Measurements from ENCODE around the gene ANKRD24.
"Not testable (repeated sequence)": the region's sequence is repeated elsewhere in the genome, so short reads cannot be mapped to it uniquely, and the experiment has no call there.

Gene ANKRD24

DNA sequence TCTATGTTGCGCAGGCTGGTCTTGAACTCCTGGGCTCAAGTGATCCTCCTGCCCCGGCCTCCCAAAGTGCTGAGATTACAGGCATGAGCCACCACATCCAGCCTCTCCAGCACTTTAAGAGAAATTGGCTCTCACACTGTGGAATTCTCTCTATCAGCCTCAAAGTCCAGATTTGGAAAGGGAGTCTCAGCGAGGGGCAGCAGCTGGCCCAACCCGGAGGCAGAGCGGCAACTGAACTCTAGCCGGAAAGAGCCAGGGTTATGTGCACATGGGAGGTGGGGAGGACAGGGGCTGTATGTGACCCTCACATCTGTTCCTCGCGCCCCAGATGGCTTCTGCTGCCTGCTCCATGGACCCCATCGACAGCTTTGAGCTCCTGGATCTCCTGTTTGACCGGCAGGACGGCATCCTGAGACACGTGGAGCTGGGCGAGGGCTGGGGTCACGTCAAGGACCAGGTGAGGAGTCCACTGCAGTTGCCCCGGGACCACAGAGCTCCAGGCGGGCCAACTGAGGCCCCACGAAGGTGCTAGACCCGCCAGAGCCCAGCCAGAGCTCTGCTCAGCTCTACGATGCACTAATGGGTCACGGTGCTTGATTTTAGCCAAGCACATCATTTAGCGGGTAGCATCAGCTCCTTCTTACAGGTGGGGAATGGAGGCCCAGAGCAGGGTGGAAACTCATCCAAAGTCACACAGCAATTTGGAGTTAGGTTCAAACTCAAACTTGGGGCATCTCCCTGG, 27.7 kb upstream of the ANKRD24 start:
- no peak for DNase-seq
- Histone ChIP-seq H2AK5ac (ENCODE audit: low read length) (no peak overlapping the region), H3K27me3 (ENCODE audit: insufficient read depth, low read length) (no peaks in the 10 kb centered on the region)

DNA sequence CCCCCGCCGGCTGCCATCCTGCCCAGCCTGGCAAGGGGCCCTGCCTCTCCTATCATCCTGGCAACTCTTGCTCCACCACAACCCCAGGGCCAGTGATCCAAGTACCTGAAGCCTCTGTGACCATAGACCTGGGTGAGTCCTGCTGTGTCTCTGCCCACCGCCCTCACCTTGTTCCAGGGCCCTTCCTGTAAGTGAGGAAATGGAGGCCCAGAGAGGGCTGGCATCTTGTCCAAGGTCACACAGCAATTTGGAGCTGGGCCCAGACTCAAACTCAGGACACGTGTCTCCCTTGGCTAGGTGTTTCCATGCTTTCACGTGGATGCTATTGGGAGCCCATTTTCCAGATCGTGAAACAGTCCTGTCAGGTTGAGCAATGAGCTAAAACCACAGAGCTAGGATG, 25.3 kb upstream of the ANKRD24 start:
- H3K27ac ChIP-seq (ENCODE audit: low read depth, low read length), result no peak overlapping the region
- no peak overlapping the region for H2BK120ac ChIP-seq (ENCODE audit: insufficient read depth, low read length, poor library complexity)
- peaks cover 0 to 3% of the 10 kb centered on the region in 2 experiments for H3K4me1 ChIP-seq (ENCODE audit: control insufficient read depth in 1 of 2, insufficient read depth in 2 of 2, low read length in 2 of 2)
- no peak overlapping the region for H3K9ac ChIP-seq (ENCODE audit: low read length)
- H4K91ac ChIP-seq (ENCODE audit: low read depth, low read length), result no peak overlapping the region
- no peaks in the 10 kb centered on the region for H3K79me2 ChIP-seq (ENCODE audit: control insufficient read depth, insufficient read depth, low read length, poor library complexity)
- no peak overlapping the region for H3K18ac ChIP-seq (ENCODE audit: low read length)
- H4K12ac ChIP-seq (ENCODE audit: low read depth, low read length), result no peak overlapping the region
- DNase-seq, result no peak
- H3K4me2 ChIP-seq (ENCODE audit: low read length), result no peak overlapping the region
- H3K4ac ChIP-seq (ENCODE audit: low read depth, low read length), result no peak overlapping the region
- H2BK5ac ChIP-seq (ENCODE audit: low read depth, low read length, poor library complexity), result no peak overlapping the region
- H2AK5ac ChIP-seq (ENCODE audit: low read length), result no peak overlapping the region
- H3K27me3 ChIP-seq (ENCODE audit: insufficient read depth, low read length), result no peaks in the 10 kb centered on the region
- no peak overlapping the region for H3K14ac ChIP-seq (ENCODE audit: low read length)
- no peak overlapping the region for H2BK12ac ChIP-seq (ENCODE audit: low read length)
- H4K8ac ChIP-seq (ENCODE audit: low read depth, low read length), result no peak overlapping the region
- no peak overlapping the region for H3K23ac ChIP-seq (ENCODE audit: low read length)
- H3K4me3 ChIP-seq (ENCODE audit: low read depth, low read length), result no peak overlapping the region
- no peaks in the 10 kb centered on the region for H3K36me3 ChIP-seq (ENCODE audit: control insufficient read depth in 1 of 2, insufficient read depth in 2 of 2, low read length in 2 of 2)
- H3K79me1 ChIP-seq (ENCODE audit: low read length), result no peaks in the 10 kb centered on the region
- no peak overlapping the region for H2AFZ ChIP-seq (ENCODE audit: insufficient read depth, low read length, poor library complexity)
- no peaks in the 10 kb centered on the region for H3K9me3 ChIP-seq (ENCODE audit: insufficient read depth, low read depth, low read length)
- WGBS (ENCODE audit: extremely low coverage, insufficient coverage, insufficient read length), result no CpG with 5 or more reads among the region's 6 CpGs

More for the DNA sequence above, 27.7 kb upstream of the ANKRD24 start:
- H3K4me2 ChIP-seq (ENCODE audit: low read length), result no peak overlapping the region
- no peaks in the 10 kb centered on the region for H3K79me1 ChIP-seq (ENCODE audit: low read length)
- H3K36me3 ChIP-seq (ENCODE audit: control insufficient read depth in 1 of 2, insufficient read depth in 2 of 2, low read length in 2 of 2), result no peaks in the 10 kb centered on the region
- H2BK5ac ChIP-seq (ENCODE audit: low read depth, low read length, poor library complexity), result no peak overlapping the region
- H3K9ac ChIP-seq (ENCODE audit: low read length), result no peak overlapping the region
- no peak overlapping the region for H3K4ac ChIP-seq (ENCODE audit: low read depth, low read length)
- H2BK120ac ChIP-seq (ENCODE audit: insufficient read depth, low read length, poor library complexity), result no peak overlapping the region
- H3K4me3 ChIP-seq (ENCODE audit: low read depth, low read length), result no peak overlapping the region
- WGBS (ENCODE audit: extremely low coverage, insufficient coverage, insufficient read length), result no CpG with 5 or more reads among the region's 21 CpGs
- H4K8ac ChIP-seq (ENCODE audit: low read depth, low read length), result no peak overlapping the region
- no peak overlapping the region for H3K14ac ChIP-seq (ENCODE audit: low read length)
- H3K27ac ChIP-seq (ENCODE audit: low read depth, low read length), result no peak overlapping the region
- no peaks in the 10 kb centered on the region for H3K79me2 ChIP-seq (ENCODE audit: control insufficient read depth, insufficient read depth, low read length, poor library complexity)
- H3K9me3 ChIP-seq (ENCODE audit: insufficient read depth, low read depth, low read length), result no peaks in the 10 kb centered on the region
- no peak overlapping the region for H4K91ac ChIP-seq (ENCODE audit: low read depth, low read length)
- H4K12ac ChIP-seq (ENCODE audit: low read depth, low read length), result no peak overlapping the region
- no peak overlapping the region for H2AFZ ChIP-seq (ENCODE audit: insufficient read depth, low read length, poor library complexity)
- H3K18ac ChIP-seq (ENCODE audit: low read length), result no peak overlapping the region
- no peak overlapping the region for H3K23ac ChIP-seq (ENCODE audit: low read length)
- H2BK12ac ChIP-seq (ENCODE audit: low read length), result no peak overlapping the region
- peaks cover 0 to 3% of the 10 kb centered on the region in 2 experiments for H3K4me1 ChIP-seq (ENCODE audit: control insufficient read depth in 1 of 2, insufficient read depth in 2 of 2, low read length in 2 of 2)

DNA sequence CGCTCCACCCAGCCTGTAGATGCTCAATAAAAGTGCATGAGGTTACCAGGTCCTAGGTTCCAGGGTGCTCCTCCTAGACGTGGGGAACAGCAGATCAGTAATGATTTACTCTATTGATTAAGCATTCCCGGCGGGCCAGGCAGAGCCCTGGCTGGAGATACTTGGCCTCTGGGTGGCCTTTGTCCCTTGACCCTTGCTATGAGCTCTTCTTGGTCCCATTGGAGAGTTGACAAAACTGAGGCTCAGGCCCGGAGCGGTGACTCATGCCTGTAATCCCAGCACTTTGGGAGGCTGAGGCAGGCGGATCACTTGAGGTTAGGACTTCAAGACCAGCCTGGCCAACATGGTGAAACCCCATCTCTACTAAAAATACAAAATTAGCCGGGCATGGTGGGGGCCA, 24.5 kb upstream of the ANKRD24 start:
- H3K4me1 ChIP-seq (ENCODE audit: control insufficient read depth in 1 of 2, insufficient read depth in 2 of 2, low read length in 2 of 2); H2AFZ ChIP-seq (ENCODE audit: insufficient read depth, low read length, poor library complexity); H3K4me2 ChIP-seq (ENCODE audit: low read length); H3K23ac ChIP-seq (ENCODE audit: low read length); H3K4me3 ChIP-seq (ENCODE audit: low read depth, low read length); H3K27ac ChIP-seq (ENCODE audit: low read depth, low read length); H3K18ac ChIP-seq (ENCODE audit: low read length); H3K79me1 ChIP-seq (ENCODE audit: low read length); H2BK12ac ChIP-seq (ENCODE audit: low read length); H2BK5ac ChIP-seq (ENCODE audit: low read depth, low read length, poor library complexity); H4K12ac ChIP-seq (ENCODE audit: low read depth, low read length); H3K9me3 ChIP-seq (ENCODE audit: insufficient read depth, low read depth, low read length); H3K9ac ChIP-seq (ENCODE audit: low read length); DNase-seq; H4K91ac ChIP-seq (ENCODE audit: low read depth, low read length); H3K27me3 ChIP-seq (ENCODE audit: insufficient read depth, low read length); H3K14ac ChIP-seq (ENCODE audit: low read length); H2BK120ac ChIP-seq (ENCODE audit: insufficient read depth, low read length, poor library complexity); H4K8ac ChIP-seq (ENCODE audit: low read depth, low read length); H2AK5ac ChIP-seq (ENCODE audit: low read length); H3K36me3 ChIP-seq (ENCODE audit: control insufficient read depth in 1 of 2, insufficient read depth in 2 of 2, low read length in 2 of 2); H3K4ac ChIP-seq (ENCODE audit: low read depth, low read length); H3K79me2 ChIP-seq (ENCODE audit: control insufficient read depth, insufficient read depth, low read length, poor library complexity): not testable (repeated sequence)
- WGBS (ENCODE audit: extremely low coverage, insufficient coverage, insufficient read length), result no CpG with 5 or more reads among the region's 8 CpGs

DNA sequence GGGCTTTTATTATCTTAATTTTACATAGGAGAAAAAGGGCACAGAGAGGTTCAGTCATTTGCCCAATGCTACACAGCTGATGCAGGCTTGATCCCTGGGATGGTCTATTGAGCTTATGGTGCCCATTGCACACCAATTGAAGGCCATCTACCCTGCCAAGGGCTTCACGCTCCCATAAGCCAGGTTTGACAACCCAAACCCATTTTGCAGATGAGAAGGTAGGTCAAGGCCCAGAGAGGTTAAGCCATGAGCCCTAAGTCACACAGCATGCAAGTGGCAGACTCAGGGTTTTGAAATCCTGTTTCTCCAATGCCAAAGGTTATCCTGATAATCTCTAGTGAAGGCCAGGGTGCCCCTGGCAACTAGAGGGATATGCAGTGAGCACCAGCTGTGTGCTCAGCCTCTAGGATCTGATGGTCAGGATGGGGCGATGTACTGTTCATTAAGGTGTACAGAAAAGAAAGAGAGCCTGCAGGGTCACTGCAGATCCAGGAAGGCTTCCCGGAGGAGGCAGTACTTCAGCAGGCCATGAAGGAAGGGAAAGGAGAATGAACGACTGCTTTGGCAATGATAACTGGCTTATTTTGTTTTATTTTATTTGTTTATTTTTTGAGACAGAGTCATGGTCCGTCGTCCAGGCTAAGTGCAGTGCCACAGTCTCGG, 20.9 kb upstream of the ANKRD24 start:
- no CpG with 5 or more reads among the region's 7 CpGs for WGBS (ENCODE audit: extremely low coverage, insufficient coverage, insufficient read length)
- Histone ChIP-seq H3K36me3 (ENCODE audit: control insufficient read depth in 1 of 2, insufficient read depth in 2 of 2, low read length in 2 of 2) (no peaks in the 10 kb centered on the region), H2AK5ac (ENCODE audit: low read length) (no peak overlapping the region), H3K4me2 (ENCODE audit: low read length) (no peak overlapping the region), H2BK5ac (ENCODE audit: low read depth, low read length, poor library complexity) (no peak overlapping the region), H4K8ac (ENCODE audit: low read depth, low read length) (no peak overlapping the region), H3K4ac (ENCODE audit: low read depth, low read length) (no peak overlapping the region), H3K4me3 (ENCODE audit: low read depth, low read length) (no peak overlapping the region), H2AFZ (ENCODE audit: insufficient read depth, low read length, poor library complexity) (no peak overlapping the region), H3K79me1 (ENCODE audit: low read length) (no peaks in the 10 kb centered on the region), H3K9me3 (ENCODE audit: insufficient read depth, low read depth, low read length) (no peaks in the 10 kb centered on the region), H3K4me1 (ENCODE audit: control insufficient read depth in 1 of 2, insufficient read depth in 2 of 2, low read length in 2 of 2) (no peaks in the 10 kb centered on the region), H3K27me3 (ENCODE audit: insufficient read depth, low read length) (no peaks in the 10 kb centered on the region), H3K27ac (ENCODE audit: low read depth, low read length) (no peak overlapping the region), H3K79me2 (ENCODE audit: control insufficient read depth, insufficient read depth, low read length, poor library complexity) (no peaks in the 10 kb centered on the region), H3K14ac (ENCODE audit: low read length) (no peak overlapping the region), H4K12ac (ENCODE audit: low read depth, low read length) (no peak overlapping the region), H4K91ac (ENCODE audit: low read depth, low read length) (no peak overlapping the region), H3K9ac (ENCODE audit: low read length) (no peak overlapping the region), H3K18ac (ENCODE audit: low read length) (no peak overlapping the region), H3K23ac (ENCODE audit: low read length) (no peak overlapping the region), H2BK120ac (ENCODE audit: insufficient read depth, low read length, poor library complexity) (no peak overlapping the region), H2BK12ac (ENCODE audit: low read length) (no peak overlapping the region)
- DNase-seq, result no peak
